Spleen (tissue), 7 donors: Measurements from ENCODE around the gene ZNF536.

Experiments
- POLR2A ChIP-seq, 3 donors: fragments of 450-650 bp; IDR thresholded peaks; one replicate each; pipeline ENCODE4 v1.5.1; 2017; ENCODE audit warnings: antibody characterized with exemption in 3 of 3, mild to moderate bottlenecking in 1 of 3
- POLR2AphosphoS5 ChIP-seq, 3 donors: sonication (generic); formaldehyde crosslinking; IDR thresholded peaks; one replicate each; pipeline ENCODE4 v1.5.1; 2017; ENCODE audit warnings: antibody characterized with exemption in 3 of 3
- TF ChIP-seq, protein P1 (sequence below), 11 experiments: fragments of 200-600 bp in 7 of 11; fragments of 450-650 bp in 4 of 11; sonication (generic) in 4 of 11; IDR thresholded peaks in 8 of 11; conservative IDR thresholded peaks in 3 of 11; 1 replicate in 7 of 11; 2 replicates in 4 of 11; pipeline versions ENCODE4 v1.4.0 to v1.8.0; 2016 to 2021; ENCODE audit warnings: antibody characterized with exemption in 11 of 11, inconsistent platforms in 4 of 11, mild to moderate bottlenecking in 1 of 11
- donor health status: DM: no; HTN: no; CAD: no; lungs with moderate emphysema.
- donor health status: DM: no; HTN: no; CAD: no.
- donor health status: DM: no; HTN: no; CAD: no.

DNA sequence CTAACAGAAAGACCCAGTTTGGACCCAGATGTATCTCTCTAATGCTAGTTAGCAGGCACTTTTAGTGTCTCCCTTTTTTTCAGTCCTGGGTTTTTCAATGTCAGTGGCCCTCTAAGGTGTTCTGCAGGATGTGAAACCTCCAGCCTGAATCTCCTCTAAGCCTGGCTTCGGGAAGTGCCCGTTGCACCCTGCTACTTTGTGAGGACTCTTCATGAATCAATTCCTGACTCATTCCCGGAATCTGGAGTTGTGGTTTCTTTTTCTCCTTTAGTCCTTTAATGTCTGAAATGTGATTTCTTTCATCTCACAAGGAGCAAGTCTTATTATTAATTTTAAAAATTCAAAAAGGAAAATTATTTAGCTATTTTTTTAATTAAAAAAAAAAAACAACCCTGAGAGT is 116.0 kb downstream of the ZNF536 start:
- TF ChIP-seq, protein P1, sequence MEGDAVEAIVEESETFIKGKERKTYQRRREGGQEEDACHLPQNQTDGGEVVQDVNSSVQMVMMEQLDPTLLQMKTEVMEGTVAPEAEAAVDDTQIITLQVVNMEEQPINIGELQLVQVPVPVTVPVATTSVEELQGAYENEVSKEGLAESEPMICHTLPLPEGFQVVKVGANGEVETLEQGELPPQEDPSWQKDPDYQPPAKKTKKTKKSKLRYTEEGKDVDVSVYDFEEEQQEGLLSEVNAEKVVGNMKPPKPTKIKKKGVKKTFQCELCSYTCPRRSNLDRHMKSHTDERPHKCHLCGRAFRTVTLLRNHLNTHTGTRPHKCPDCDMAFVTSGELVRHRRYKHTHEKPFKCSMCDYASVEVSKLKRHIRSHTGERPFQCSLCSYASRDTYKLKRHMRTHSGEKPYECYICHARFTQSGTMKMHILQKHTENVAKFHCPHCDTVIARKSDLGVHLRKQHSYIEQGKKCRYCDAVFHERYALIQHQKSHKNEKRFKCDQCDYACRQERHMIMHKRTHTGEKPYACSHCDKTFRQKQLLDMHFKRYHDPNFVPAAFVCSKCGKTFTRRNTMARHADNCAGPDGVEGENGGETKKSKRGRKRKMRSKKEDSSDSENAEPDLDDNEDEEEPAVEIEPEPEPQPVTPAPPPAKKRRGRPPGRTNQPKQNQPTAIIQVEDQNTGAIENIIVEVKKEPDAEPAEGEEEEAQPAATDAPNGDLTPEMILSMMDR (IDR thresholded peaks at IDR 0.05 in 8 of 11, conservative IDR thresholded peaks at IDR 0.05 in 3 of 11): no peak
- TF ChIP-seq POLR2A (IDR thresholded peaks at IDR 0.05) (no peak), POLR2AphosphoS5 (IDR thresholded peaks at IDR 0.05) (no peak)
